GM12892 (cell line): ENCODE measurements around the gene RELN.
"Not testable (repeated sequence)": the region's sequence is repeated elsewhere in the genome, so short reads cannot be mapped to it uniquely, and the experiment has no call there.

ENCODE experiments used
- DNase-seq: peaks from one replicate; pipeline ENCODE4 v3.0.0; 2011; ENCODE audit not compliant: insufficient read length
- FAIRE-seq: peaks from 2 replicates; lab custom pipeline; 2011; peaks lifted over from hg19 to GRCh38; lab: Jason Lieb, UNC
- POLR2A ChIP-seq: IDR thresholded peaks from 2 replicates; pipeline ENCODE4 v1.6.1; 2011; ENCODE audit warnings: low read depth, low read length, control low read depth
- POLR2AphosphoS5 ChIP-seq: IDR thresholded peaks from 2 replicates; pipeline ENCODE4 v1.6.1; 2011; ENCODE audit warnings: low read depth, low read length, control low read depth
- TAF1 ChIP-seq: IDR thresholded peaks from 2 replicates; pipeline ENCODE4 v1.6.1; 2011; ENCODE audit warnings: low read depth, mild to moderate bottlenecking, control low read depth, low read length, borderline replicate concordance

The RELN gene

DNA sequence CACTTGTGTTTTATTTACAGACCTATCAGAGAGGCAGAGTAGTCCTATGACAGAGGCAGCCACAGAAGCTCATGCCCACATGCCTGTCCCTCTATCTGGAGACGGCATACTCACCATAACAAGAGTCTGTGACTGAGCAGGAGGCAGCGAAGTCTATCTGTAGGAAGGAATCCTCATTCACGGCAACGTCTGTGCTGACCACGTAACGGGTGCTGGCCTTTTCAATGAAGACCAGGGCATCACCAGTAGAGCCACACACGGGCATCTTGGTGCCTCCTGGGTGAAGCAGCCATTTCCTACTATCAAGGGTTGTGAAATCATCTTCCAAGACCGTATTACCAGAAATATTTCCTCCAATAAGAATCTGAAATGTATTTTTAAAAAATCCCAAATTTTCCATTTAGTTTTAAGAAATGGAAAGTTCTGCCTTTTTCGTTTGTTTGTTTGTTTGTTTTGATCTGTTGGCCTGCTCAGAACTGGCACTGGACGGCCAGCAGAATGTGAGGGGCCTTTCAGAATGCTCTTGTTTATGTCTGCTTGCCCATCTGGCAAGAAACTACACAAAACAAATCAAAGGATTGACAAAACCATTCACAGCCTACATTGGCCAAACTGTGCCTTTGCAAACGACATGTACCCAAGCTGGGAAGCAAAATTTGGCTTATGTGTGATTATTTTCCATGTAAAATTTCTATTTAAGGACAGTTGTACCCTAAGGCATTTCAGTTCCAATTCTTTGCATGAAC, 450.3 kb downstream of the RELN start:
- DNase-seq: no peak
- FAIRE-seq: no peak
- TF ChIP-seq POLR2A (no peak), TAF1 (no peak), POLR2AphosphoS5 (no peak)

DNA sequence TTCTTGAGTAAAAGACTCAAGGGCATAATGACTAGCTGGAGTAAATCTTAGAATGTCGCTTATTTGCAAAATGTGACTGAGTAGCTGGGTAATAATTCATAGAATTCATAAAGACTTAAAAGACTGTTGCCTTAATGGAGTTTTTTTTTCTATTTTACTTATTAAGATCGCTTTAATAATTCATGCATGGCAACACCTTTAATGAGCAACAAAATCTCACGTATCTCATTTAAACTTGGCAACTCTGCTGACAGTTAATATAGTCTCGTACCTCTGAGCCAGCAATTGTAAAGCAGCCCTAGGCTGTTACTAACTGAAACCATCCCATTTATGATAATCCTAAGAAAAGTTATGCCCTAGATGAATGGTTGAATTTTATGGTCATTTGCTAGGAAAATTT, 455.7 kb downstream of the RELN start:
- DNase-seq (no peak), FAIRE-seq (no peak)
- no peak for TF ChIP-seq POLR2AphosphoS5
- TF ChIP-seq TAF1: no peak
- no peak for TF ChIP-seq POLR2A

DNA sequence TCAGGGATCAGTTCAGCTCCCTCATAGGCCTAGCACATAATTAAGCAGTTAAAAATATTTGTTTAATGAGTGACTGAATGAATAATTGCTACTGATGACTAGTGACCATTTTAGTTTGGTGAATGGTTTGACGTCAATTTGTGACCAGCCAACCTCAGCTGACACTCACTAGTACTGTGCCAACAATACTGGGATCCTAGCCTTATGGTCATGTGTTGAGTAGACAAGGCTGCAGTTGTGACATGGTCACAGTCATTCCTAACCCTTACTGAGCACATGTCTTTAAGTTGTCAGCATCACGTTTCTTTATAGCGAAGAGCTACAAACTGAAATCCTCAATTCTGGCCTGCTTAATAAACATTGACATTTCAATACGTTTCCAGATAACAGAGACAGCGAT, 456.5 kb downstream of the RELN start:
- DNase-seq (no peak), FAIRE-seq (no peak)
- TF ChIP-seq TAF1 (no peak), POLR2A (no peak), POLR2AphosphoS5 (no peak)

DNA sequence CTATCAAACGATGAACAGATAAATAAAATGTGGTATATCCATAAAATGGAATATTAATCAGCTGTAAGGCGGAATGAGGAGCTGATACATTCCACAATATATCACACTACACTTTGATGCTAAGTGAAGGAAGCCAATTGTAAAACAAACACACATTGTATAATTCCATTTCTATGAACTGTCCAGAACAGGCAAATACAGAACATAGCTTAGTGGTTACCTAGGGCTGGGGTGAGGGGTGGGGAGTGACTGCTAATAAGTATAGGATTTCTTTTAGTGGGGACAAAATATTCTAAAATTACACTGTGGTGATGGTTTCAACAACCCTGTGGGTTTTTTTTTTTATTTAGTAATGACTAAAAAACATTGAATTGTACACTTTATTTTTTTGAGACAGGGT, 461.3 kb downstream of the RELN start:
- no peak for TF ChIP-seq POLR2A
- no peak for TF ChIP-seq TAF1
- TF ChIP-seq POLR2AphosphoS5: no peak
- FAIRE-seq (no peak), DNase-seq (no peak)

DNA sequence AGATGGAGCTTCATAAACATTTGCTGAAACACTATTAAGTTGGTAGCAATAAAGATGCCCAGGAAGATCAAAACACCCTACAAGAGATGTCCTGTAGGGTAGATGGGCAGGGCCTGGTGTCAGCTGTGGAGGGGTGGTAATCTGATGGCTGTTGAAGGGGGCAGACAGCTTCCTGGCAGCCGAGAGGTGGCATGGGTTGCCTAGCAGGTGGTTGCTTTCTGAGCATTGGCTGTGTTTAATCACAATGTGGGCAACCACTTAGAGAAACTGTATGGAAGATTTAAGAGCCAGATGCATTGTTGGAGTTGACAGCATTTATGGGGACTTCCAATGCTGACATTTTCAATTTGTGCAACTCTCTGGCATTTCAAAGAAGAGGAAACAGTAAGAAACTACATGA, 463.5 kb downstream of the RELN start:
- FAIRE-seq (no peak), DNase-seq (no peak)
- TF ChIP-seq TAF1: no peak
- no peak for TF ChIP-seq POLR2AphosphoS5
- TF ChIP-seq POLR2A: no peak

DNA sequence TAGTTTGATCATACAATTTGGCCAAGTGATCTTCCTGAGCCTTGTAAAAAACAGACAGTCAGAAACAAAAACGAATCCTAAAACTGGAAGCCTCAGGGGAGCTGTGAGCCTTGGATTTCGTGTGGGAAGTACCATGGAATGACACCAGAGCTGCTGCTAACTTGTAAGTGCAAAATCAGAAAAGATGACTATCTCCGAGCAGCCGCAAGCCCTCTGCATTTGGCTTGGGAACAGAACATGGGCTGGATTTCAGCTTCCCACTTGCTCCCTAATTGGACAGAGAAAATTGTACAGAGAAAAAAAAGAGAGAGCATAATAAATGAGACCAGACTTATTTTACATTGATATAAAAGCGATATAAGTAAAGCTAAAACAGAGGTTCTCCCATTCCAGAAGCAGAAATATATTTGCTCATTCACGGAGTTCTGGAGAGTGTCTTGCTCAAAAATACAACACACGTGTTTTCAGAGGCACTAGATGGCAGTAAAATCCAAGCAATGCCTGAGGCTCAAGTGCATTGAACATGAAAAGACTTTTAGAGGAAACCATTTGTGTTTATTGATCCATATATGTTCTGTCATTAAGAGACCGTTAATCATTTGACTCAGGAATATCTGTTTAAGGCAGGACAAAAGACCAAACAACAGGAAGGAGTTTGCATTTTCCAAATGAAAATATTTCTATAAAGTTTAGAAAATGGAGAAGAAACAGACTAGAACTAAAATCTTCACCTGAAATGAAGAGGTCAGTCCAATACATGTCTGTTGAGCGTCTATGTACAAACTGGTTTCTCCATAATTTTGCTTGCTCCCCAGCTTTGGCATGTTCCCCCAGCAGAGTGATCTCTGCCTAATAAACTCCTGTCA, 465.2 kb downstream of the RELN start:
- DNase-seq (no peak), FAIRE-seq (no peak)
- TF ChIP-seq TAF1 (no peak), POLR2A (no peak), POLR2AphosphoS5 (no peak)

DNA sequence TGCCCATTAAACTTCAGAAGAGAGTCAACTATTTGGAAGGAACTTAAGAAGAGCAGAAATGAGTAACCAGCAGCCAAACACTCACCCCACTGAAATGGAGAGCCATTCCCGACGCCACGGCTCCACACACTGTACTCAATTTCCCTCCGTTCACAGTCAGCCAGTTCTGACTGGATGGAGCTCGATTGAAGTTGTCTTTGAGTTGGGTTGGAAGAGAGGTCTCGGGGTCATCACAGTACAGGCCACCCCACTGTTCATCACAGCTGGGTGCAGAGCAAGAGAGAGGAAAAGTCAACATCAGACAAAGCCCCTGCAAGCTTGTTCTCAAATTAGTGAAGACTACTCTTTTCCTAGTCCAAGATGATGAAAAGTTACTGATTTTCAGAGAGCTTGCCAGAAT, 467.5 kb downstream of the RELN start:
- no peak for TF ChIP-seq POLR2AphosphoS5
- TF ChIP-seq TAF1: no peak
- no peak for TF ChIP-seq POLR2A
- FAIRE-seq: no peak
- DNase-seq: no peak

DNA sequence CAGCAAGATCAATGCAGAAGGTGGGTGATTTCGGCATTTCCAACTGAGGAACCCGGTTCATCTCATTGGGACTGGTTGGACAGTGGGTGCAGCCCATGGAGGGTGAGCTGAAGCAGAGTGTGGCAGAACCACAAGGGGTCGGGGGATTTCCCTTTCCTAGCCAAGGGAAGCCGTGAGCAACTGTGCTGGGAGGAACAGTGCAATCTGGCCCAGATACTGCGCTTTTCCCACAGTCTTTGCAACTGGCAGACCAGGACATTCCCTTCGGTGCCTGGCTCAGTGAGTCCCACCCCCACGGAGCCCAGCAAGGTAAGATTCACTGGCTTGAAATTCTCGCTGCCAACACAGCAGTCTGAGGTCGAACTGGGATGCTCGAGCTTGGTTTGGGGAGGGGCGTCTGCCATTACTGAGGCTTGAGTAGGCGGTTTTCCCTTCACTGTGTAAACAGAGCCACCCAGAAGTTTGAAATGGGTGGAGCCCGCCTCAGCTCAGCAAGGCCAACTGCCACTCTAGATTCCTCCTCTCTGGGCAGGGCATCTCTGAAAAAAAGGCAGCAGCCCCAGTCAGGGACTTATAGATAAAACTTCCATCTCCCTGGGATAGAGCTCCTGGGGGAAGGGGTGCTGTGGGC, 484.8 kb downstream of the RELN start:
- DNase-seq (no peak), FAIRE-seq (no peak)
- TF ChIP-seq POLR2A (no peak), TAF1 (no peak), POLR2AphosphoS5 (no peak)

DNA sequence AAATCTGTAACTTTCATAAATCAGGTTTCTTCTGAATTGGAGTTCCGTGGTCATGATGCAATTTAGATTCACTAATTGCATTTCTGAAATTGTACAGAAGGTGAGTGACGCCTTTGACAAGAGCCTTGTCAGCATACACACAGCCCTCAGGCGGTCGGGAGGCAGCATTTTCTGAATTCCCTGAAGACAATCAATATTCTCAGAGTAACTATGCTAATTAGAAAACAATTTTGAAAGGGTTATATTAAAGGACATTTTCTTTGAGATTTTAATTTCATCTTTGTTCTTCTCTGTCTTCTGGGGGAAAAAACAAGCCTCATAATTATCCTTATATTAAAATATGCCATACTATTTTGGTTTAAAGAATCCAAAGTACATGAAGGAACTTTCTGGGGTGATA, 488.3 kb downstream of the RELN start:
- no peak for DNase-seq
- TF ChIP-seq TAF1 (no peak), POLR2AphosphoS5 (no peak), POLR2A (no peak)
- no peak for FAIRE-seq

DNA sequence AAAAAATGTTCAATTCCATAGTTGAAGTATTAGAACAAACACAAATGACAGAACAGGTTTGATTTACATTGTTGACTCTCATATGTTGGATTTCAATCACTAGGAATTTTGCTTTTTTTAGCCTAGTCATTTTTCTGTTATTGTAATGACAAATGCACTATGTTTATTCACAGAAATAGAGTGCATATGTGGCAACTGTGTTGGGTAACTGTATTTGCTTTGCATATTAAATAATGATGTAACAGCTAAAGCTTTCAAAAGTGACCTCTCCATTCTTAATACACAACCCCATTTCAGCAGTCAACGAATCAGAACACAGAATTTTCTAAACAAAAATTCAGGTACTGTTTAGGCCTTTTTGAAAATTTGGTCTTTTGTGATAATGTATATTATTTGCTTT, 489.5 kb downstream of the RELN start:
- no peak for DNase-seq
- TF ChIP-seq TAF1 (no peak), POLR2A (no peak)
- no peak for FAIRE-seq

DNA sequence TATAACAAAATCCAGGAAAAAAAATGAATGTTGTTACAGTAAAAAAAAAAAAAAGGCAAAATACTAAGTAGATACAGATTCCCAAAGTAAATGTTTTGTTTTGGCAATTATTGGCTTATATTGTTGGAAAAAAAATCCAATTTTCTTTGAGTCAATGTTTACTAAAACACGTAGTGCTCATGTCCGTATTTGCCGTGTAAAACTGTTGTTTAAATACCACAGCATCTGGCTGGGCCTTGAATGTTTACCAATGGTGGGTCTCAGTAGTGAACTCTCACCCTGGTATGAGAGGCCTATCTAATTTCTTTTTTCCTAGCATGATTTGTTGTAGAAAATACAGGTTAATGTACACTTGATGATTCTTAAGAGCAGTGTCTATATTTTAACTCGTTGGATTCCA, 502.0 kb downstream of the RELN start:
- TF ChIP-seq TAF1 (no peak), POLR2A (no peak), POLR2AphosphoS5 (no peak)
- no peak for FAIRE-seq
- DNase-seq: no peak

DNA sequence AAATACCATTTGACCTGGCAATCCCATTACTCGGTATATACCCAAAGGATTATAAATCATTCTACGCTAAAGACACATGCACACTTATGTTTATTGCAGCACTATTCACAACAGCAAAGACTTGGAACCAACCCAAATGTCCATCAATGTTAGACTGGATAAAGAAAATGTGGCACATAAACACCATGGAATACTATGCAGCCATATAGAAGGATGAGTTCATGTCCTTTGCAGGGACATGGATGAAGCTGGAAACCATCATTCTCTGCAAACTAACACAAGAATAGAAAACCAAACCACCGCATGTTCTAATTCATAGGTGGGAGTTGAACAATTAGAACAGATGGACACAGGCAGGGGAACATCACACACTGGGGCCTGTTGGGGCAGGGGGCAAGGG, 502.6 kb downstream of the RELN start:
- FAIRE-seq, DNase-seq: not testable (repeated sequence)
